ENCODE measurements around the gene NCK2.

GRCh38 chr2:105764059-105764458 lies 19.3 kb downstream of the NCK2 start:
- no peak for TF ChIP-seq EZH2phosphoT487 (IDR thresholded peaks at IDR 0.05; ENCODE audit: borderline replicate concordance)
- TF ChIP-seq, protein P1, sequence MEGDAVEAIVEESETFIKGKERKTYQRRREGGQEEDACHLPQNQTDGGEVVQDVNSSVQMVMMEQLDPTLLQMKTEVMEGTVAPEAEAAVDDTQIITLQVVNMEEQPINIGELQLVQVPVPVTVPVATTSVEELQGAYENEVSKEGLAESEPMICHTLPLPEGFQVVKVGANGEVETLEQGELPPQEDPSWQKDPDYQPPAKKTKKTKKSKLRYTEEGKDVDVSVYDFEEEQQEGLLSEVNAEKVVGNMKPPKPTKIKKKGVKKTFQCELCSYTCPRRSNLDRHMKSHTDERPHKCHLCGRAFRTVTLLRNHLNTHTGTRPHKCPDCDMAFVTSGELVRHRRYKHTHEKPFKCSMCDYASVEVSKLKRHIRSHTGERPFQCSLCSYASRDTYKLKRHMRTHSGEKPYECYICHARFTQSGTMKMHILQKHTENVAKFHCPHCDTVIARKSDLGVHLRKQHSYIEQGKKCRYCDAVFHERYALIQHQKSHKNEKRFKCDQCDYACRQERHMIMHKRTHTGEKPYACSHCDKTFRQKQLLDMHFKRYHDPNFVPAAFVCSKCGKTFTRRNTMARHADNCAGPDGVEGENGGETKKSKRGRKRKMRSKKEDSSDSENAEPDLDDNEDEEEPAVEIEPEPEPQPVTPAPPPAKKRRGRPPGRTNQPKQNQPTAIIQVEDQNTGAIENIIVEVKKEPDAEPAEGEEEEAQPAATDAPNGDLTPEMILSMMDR (IDR thresholded peaks at IDR 0.05 in 2 of 3, conservative IDR thresholded peaks at IDR 0.05 in 1 of 3; ENCODE audit: borderline replicate concordance in 1 of 3, insufficient read depth in 1 of 3, low read depth in 2 of 3, low read length in 2 of 3), result no peak
- no peak for TF ChIP-seq TCF7L2 (IDR thresholded peaks at IDR 0.05; ENCODE audit: borderline replicate concordance, extremely low read depth, insufficient read depth, insufficient read length)
- no peak for TF ChIP-seq SRF (IDR thresholded peaks at IDR 0.05; ENCODE audit: low read depth)
- no peak for TF ChIP-seq POLR2AphosphoS5 (IDR thresholded peaks at IDR 0.05; ENCODE audit: low read depth, low read length)
- TF ChIP-seq EZH2 (IDR thresholded peaks at IDR 0.05), result no peak
- TF ChIP-seq POLR2A (IDR thresholded peaks at IDR 0.05; ENCODE audit: borderline replicate concordance, extremely low read depth, insufficient read depth, insufficient read length), result no peak
- TF ChIP-seq CEBPB (IDR thresholded peaks at IDR 0.05; ENCODE audit: low read depth), result no peak
- TF ChIP-seq EGR1 (IDR thresholded peaks at IDR 0.05; ENCODE audit: low read depth), result no peak
